SU-DHL-6 (cell line): ENCODE measurements around the gene TRABD.

Source experiments
- EZH2phosphoT487 ChIP-seq: fragments of 200-600 bp; sonication (generic), shearing (Covaris generic); conservative IDR thresholded peaks from 2 replicates; pipeline ENCODE4 v1.6.1; 2018; ENCODE audit warnings: mild to moderate bottlenecking, antibody characterized with exemption, low read length, moderate library complexity, mixed read lengths
- TF ChIP-seq, protein P1 (sequence below): fragments of 200-600 bp; sonication (generic); IDR thresholded peaks from one replicate; pipeline ENCODE4 v1.5.1; 2017; ENCODE audit warnings: antibody characterized with exemption, mild to moderate bottlenecking, low read length, moderate library complexity; ENCODE audit not compliant: insufficient read depth, poor library complexity, severe bottlenecking

DNA sequence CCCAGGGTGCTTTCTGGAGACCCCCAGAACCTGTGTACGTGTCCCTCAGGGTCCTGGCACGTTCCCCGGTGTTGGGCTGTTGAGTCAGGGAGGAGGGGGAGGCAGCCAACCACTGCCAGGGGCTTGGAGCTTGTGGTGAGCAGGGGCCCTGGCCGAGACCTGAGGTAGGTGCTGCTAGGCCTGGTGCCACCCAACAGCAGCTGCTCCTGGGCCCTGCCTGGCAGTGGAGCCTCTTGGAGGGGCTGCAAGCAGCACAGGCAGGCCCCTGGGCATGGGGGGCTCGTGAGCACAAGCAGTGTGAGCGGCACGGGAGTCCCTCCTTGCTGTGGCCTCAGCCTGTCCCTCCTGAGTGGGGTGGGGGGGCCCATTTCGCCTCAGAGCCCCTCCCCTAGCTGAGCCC lies 7.9 kb downstream of the TRABD start:
- TF ChIP-seq, protein P1, sequence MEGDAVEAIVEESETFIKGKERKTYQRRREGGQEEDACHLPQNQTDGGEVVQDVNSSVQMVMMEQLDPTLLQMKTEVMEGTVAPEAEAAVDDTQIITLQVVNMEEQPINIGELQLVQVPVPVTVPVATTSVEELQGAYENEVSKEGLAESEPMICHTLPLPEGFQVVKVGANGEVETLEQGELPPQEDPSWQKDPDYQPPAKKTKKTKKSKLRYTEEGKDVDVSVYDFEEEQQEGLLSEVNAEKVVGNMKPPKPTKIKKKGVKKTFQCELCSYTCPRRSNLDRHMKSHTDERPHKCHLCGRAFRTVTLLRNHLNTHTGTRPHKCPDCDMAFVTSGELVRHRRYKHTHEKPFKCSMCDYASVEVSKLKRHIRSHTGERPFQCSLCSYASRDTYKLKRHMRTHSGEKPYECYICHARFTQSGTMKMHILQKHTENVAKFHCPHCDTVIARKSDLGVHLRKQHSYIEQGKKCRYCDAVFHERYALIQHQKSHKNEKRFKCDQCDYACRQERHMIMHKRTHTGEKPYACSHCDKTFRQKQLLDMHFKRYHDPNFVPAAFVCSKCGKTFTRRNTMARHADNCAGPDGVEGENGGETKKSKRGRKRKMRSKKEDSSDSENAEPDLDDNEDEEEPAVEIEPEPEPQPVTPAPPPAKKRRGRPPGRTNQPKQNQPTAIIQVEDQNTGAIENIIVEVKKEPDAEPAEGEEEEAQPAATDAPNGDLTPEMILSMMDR, result no peak
- TF ChIP-seq EZH2phosphoT487, result no peak
